COLO829 (cell line): ENCODE measurements around the gene HSD17B13.
"Not testable (repeated sequence)": the region's sequence is repeated elsewhere in the genome, so short reads cannot be mapped to it uniquely, and the experiment has no call there.

ENCODE experiments used
- DNase-seq: peaks from one replicate; pipeline ENCODE4 v3.0.0; 2012; ENCODE audit warnings: low spot score

Gene HSD17B13

DNA sequence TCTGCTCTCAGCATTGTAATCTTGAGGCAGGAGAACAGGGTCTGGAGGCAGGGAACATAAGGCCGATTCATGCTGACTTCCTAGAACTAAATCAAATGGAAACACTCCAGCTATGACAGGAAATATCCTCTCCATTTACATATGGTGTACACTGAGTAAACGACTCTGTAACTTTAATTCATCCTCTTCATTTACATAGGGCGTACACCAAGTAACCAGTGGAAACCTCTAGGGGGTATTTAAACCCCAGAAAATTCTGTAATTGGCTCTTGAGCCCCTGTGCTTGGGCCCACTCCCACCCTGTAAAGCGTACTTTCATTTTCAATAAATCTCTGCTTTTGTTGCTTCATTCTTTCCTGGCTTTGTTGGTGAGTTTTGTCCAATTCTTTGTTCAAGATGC, 7.7 kb downstream of the HSD17B13 start:
- not testable (repeated sequence) for DNase-seq

DNA sequence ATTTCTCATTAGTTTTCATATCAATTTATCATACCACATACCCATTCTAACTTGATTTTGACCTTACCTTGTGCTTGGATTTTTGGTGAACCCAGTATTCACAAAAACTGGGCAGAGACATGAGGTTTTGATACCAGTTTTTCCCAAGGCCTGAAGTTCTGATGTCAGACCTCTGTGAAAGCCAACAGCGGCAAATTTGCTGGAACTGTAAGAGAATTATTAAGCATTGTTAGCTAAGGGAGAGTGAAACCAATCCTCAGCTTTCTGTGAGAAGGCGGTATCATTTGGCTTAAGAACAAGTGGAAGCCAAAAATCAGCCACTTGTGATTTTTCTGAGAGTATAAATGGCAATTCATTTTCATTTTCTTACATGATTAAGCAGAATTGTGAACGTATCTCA, 8.9 kb downstream of the HSD17B13 start:
- no peak for DNase-seq

DNA sequence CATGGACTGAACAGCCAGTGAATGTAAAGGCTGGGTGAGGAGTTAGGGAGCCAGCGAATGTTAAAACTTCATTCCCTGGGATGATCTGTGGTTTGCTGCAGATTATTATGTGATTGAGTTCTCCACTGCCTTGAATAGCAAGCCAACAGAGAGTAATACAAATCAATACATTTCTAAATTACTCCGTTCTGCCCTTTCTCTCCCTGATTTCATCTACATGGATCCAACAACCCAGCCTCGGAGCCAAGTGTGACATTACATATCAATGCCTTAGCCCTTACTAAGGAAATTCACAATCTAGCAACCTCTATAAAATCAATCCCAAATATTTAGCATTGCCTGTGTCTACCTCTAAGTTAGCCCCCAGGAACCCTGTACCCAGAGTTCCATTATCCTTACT, 11.0 kb downstream of the HSD17B13 start:
- no peak for DNase-seq

DNA sequence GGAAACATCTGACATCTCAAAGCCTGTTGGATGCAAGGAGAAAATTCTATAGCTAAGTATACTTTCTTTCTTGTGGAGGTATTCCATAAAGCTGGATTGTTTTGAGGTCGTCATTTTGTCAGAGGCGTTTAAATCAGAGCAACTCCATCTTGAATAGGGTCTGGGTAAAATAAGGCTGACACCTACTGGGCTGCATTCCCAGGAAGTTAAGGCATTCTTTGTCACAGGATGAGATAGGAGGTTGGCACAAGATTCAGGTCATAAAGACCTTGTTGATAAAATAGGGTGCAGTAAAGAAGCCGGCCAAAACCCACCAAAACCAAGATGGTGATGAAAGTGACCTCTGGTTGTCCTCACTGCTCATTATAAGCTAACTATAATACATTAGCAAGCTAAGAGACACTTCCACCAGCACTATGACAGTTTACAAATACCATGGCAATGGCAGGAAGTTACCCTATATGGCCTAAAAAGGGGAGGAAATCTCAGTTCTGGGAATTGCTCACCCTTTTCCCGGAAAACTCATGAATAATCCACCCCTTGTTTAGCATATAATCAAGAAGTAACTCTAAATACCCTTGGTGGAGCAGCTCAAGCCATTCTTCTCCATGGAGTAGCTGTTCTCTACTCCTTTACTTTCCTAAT, 11.9 kb downstream of the HSD17B13 start:
- DNase-seq: no peak

DNA sequence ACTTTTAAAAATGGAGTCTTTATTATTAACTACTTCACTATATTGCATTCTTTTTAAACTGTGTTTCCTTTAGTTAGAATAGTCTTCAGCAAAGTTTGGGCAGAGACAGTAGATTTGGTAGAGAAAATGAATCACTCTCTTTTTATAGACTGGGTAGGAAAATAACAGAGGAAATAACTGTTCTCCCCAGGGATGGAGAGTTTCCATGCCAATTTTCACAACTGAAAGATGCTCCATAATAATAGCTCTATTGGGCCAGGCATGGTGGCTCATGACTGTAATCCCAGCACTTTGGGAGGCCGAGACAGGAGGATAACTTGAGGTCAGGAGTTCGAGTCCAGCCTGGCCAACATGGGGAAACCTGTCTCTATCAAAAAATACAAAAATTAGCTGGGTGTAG, 13.1 kb downstream of the HSD17B13 start:
- peak; percentile 74 for DNase-seq

DNA sequence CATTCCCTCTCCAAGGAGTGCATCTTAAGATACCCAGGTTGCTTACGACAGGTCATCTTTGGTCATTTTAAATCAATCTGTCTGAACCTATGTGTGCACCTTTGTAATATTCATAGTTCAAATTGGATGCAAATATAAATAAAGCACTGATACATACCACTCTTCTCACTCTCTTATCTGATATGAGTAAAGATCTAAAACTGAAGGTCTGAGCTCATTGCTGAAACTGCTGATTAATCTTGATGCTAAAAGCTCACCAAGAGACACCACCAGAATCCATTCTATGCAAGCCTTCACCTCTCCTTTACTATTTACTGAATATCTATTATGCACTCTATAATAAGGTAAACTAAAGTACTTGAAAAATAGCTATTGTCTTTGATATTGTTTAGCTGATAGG, 16.6 kb downstream of the HSD17B13 start:
- DNase-seq: no peak

DNA sequence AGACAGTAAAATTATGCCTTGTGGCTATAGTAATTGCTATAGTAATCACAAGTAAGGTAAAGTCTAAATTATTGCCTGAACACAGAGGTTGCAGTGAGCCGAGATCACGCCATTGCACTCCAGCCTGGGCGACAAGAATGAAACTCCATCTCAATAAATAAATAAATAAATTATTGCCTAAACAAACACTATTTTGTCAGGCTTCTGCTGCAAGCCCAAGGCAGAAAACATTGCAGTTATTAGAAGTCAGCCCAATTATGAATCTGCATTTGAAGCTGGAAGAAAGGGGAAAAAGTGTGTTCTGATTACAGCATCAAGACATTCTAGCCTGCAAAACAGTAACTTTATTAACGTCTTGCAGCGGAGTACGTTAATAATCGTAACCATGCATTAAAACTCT, 17.1 kb downstream of the HSD17B13 start:
- no peak for DNase-seq

DNA sequence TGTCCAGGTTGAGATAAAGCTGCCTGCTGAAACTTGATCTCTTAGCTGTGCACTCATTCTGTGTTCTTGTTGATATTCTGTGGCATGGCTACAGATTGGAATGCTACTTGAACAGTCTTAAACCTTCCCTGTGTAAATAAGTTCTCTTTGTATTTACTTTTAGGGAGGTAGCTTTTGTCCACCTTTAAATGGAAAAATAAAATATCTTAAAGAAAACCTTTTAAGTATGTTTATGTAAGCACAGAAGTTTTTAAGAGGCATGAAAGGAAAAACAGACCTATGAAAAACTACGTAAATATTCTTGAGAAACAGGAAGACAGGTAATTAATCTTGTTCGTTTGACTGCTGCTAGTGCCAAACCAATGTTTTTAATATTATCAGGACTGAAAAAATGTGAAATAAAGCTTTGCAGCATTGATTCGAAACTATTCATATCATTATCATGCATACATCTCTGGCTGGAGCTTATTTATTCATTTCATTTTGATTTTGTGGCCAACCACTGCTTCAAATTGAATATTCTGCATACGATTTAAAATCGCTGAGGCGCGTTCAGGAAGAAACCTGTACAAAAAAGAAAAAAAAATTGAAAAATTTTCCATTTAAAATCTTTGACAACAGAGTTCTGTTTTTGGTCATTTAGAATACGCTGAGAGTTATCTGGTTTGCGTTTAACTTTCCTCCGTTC, 17.8 kb downstream of the HSD17B13 start:
- DNase-seq: no peak

DNA sequence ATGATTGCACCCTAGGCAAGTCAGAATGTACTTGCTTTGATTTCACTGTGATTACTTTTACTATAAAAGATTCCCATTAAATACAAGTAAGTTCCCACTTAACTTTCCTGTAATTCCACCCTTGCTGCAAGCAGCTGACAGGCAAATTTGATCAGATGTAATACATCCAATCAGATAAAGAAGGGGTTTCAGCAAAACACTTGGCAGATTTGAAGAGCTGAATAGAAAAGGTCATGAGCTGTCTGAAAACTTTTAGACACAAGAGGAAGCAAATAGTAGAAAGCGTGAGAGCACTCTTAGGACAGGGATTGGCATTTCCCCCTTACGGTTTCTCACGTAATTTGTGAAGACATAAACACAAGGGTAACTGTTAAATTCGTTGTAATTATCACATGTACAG, 22.8 kb downstream of the HSD17B13 start:
- DNase-seq: no peak

DNA sequence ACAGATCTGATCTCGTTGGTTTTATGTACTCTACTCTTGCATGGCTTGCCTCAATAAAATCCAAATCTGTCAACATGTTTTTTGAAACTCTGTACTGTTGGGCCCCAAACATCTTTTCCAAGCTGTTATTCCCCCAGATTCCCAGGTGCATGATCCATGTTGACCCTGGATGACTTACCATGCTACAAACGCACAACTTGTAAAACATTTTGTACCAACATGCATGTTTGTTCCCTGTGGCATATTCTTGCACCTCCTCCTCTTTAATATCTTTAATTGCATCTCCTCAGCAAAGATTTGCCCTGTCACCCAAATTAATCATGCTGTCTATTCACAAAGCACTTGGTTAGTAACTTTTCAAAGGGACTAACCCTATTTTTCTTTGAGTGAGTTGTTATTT, 24.3 kb downstream of the HSD17B13 start:
- DNase-seq: no peak

DNA sequence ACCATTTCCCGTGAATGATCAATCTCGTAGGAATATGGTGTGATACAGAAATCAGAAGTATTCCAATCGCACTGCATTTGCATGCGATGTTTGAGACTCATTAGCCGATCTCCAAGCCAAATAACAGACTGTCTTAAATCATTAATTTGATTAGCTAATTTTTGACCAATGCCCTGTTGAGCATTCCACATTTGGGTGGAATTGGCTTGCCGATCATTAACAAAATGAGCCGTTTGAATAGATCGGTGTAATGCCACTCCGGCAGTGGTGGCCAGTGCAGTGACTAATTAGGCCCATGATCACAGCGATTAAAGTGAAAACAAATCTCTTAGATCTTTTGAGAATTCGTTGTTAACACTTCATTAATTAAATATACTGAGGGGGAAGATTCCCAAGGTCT, 27.8 kb downstream of the HSD17B13 start:
- DNase-seq: not testable (repeated sequence)

DNA sequence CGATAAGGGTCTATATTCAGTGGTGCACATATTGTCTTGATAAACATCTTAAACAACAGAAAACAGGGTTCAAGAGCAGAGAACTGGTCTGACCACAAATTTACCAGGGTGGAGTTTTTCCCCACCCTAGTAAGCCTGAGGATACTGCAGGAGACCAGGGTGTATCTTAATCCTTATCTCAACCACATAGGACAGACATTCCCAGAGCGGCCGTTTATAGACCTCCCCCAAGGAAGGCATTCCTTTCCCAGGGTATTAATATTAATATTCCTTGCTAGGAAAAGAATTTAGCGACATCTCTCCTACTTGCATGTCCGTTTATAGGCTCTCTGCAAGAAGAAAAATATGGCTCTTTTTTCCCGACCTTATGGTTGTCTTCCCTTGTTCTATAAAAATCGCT, 28.8 kb downstream of the HSD17B13 start:
- not testable (repeated sequence) for DNase-seq

DNA sequence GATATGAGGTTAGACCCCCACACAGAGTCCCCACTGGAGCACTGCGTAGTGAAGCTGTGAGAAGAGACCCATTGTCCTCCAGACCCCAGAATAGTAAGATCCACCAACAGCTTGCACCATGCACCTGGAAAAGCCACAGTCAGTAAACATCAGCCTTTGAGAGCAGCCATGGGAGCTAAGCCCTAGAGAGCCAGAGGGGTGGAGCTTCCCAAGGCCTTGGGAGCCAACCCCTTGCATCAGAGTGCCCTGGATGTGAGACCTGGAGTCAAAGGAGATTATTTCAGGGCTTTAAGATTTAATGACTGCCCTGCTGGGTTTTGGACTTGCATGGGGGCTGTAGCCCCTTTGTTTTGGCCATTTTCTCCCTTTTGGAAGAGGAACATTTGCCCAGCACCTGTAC, 35.7 kb downstream of the HSD17B13 start:
- no peak for DNase-seq

DNA sequence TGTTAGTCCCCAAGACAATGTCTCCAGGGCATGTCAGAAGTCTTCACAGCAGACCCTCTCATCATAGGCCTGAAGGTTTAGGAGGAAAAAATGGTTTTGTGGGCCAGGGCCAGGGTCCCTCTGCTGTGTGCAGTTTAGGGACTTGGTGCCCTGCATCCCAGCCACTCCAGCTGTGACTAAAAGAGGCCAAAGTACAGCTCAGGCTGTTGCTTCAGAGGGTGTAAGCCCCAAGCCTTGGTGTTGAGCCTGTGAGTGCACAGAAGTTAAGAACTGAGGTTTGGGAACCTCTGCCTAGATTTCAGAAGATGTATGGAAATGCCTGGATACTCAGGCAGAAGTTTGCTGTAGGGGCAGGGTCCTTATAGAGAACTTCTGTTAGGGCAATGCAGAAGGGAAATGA, 38.4 kb downstream of the HSD17B13 start:
- DNase-seq: not testable (repeated sequence)

DNA sequence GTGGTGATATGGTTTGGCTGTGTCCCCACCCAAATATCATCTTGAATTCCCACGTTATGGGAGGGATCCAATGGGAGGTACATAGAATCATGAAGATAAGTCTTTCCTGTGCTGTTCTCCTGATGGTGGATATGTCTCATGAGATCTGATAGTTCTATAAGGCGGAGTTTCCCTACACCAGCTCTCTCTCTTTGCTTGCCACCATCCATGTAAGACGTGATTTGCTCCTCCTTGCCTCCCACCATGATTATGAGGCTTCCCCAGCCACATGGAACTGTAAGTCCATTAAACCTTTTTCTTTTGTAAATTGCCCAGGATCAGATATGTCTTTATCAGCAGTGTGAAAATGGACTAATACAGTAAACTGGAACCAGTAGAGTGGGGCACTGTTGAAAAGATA, 39.5 kb downstream of the HSD17B13 start:
- DNase-seq: no peak

DNA sequence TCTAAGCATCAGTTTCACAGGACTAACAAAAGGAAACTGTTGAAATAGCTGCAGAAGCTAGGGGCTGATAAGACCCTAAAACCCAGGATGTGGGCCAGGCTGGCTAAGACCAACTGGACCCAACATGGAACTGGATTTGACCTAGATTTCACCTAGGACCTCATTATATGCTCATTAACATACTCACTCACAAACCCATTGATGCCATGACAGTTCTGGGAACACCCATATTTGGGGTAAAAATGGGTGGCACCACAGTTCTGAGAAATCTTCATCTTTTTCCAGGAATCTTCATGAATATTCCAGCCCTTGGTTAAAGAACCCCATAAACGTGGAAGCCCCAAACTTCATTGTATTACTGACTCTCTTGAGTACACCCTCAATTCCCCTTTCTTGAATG, 41.1 kb downstream of the HSD17B13 start:
- no peak for DNase-seq

DNA sequence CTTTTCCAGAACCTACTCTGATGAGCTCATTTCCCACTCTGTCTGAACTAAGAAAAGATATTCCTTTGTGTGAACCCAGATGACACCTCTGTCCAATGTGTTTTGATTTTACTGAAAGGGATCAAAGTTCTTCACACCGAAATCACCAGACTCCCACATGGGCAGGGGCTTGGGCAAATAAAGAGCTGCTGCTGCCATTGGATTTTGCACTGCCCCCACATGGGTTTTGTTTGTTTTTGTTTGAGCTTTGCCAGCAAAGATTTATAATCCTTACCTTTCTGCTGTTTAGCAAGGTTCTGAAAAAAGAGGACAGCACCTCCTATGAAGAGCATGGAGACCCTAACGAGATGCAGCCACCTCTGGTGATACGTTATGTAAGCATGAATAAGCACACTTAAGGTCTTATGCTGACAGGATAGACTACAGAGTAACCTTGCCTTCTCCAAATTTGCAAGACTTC, 44.3 kb downstream of the HSD17B13 start:
- no peak for DNase-seq

DNA sequence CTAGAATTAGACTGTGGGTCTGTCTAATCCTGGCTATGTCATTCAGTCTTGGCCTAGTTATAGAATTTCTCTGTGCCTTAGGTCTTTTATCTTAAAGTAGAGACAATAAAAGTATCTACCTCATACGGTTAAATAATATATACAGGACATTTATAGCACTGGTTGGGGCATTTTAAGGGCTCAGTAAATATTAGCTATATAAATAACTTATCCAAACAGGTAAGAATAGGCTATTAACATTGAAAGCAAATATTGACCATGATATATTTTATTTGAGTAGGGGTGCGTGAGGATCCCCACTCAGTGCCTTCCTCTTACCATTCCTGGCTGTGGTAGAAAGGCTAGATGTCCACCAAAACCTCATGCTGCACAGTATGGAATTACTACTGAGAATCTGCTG, 47.4 kb downstream of the HSD17B13 start:
- no peak for DNase-seq

DNA sequence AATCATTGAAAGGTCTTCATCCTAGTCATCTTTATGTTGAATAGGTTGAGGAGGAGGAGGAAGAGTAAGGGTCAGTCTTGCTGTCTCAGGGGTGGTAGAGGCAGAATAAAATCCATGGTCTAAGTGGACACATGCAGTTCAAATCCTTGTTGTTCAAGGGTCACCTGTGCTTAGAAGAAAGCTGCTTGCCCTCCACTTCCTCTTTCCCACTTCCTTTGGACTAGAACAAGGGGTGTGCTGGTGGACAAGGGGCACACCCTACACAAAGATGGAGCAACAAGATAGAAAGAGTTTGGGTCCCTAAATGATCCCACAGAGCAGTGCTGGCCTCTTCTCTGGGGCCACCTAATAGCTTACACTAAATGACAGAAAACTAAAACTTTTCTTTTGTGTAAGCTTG, 47.9 kb downstream of the HSD17B13 start:
- no peak for DNase-seq

DNA sequence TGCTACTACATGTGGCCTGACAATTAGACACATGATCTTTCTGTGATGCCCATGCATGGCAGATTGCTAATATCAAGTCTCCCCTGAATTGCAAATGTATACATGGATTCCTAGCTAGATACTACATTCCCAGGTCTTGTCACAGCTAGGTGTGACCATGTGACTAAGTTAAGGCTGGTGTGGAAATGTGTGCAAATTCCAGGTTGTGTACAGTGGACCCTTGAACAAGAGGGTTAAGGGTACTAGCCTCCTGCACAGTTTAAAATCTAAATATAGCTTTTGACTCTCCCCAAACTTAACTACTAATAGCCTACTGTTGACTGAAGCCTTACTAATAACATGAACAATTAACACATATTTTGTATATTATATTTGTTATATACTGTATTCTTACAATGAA, 48.4 kb downstream of the HSD17B13 start:
- DNase-seq: no peak

DNA sequence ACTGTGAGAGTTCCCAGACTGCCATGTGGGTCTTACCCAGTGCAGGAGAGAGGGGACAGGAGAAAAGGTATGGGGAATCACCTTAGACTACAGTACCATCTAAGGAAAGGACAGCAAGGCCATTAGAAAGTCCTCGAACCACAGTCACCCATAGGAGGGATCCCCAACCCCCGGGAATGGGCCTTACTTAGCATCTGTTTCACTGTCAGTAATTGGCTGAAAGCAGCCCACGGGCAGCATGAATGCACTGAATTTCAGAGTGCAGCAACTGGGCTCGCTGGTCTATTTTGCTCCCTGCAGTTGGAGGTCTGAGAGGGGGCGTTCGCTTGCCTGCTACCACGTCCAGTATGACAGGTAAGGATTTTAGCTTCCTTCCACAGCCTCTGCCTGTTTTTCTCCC, 51.9 kb downstream of the HSD17B13 start:
- no peak for DNase-seq

DNA sequence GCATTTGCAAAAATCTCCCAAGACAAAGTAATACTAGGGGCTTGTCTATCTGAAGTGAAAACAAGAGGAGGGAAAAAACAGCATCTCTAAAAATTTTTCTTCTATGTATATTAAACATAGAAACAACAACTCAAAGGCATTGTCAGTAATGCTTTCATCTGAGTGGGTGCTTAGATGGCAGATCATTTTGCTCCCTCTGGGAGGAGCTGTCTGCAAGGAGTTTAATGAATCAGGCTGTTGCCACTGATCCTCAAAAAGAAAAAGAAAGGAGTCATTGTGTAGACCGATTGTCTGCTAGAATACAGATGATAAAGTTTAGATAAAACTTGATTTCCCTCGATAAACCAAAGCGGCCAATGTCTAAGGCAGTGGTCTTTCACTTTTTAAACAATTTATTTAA, 52.5 kb downstream of the HSD17B13 start:
- peak; percentile 91 for DNase-seq

DNA sequence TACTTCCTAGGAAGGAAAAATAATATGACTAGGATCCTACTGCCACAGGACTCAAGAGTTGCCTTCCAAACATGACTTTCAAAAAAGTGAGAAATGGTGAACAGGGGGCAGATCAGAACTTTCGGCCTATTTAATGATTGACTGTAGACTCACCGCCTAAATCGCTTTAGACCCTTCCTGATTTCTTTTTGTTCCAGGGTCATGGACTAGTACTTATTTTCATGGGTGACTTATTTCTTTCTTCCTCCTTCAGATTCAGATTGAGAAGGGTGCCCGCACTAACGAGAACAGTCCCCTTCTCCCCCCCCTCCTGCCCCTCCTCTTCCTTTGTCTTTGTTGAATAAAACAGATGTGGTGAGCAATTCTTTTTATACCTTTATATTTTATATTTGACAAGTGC, 54.3 kb downstream of the HSD17B13 start:
- no peak for DNase-seq

DNA sequence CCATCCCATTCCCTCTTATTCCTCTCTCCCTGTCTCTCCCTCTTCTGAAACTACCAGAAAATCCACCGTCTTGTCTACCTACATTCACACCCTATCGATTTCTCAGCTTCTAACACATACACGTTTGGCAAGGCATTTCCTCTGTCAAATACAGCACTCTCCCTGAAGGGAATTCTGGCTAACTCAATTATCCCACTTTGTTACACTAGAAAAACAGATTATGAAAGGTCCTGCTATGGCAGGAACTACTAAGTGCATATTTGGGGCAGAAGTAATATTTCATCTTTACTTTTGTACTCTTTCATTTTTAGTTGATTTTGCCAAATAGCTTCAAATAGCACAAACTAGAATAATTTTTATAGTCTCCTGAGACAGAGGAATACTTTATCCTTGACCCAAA, 55.7 kb downstream of the HSD17B13 start:
- DNase-seq: no peak
